Measurements from ENCODE around the gene PSMF1.
A peak's percentile ranks its signal among the peaks of the same experiment; 100 is the strongest.

Gene PSMF1

GRCh38 chr20:1165521-1165920 is 47.1 kb downstream of the PSMF1 start:
- no peak for DNase-seq

GRCh38 chr20:1165941-1166340 is 47.5 kb downstream of the PSMF1 start:
- DNase-seq = no peak

- DNase-seq = no peak
Measured at GRCh38 chr20:1166948-1167720, 48.7 kb downstream of the PSMF1 start.

GRCh38 chr20:1169224-1169623 is 50.8 kb downstream of the PSMF1 start:
- DNase-seq = no peak

- DNase-seq = no peak
Measured at GRCh38 chr20:1171461-1172093, 53.2 kb downstream of the PSMF1 start.

- DNase-seq = no peak
Measured at GRCh38 chr20:1173698-1174097, 55.3 kb downstream of the PSMF1 start.

GRCh38 chr20:1174787-1175186 is 56.4 kb downstream of the PSMF1 start:
- no peak for DNase-seq

- DNase-seq = no peak
Measured at GRCh38 chr20:1177680-1178079, 59.3 kb downstream of the PSMF1 start.

- DNase-seq = no peak
Measured at GRCh38 chr20:1178103-1178502, 59.7 kb downstream of the PSMF1 start.

- DNase-seq = no peak
Measured at GRCh38 chr20:1178623-1179022, 60.2 kb downstream of the PSMF1 start.

GRCh38 chr20:1180949-1181348 is 62.5 kb downstream of the PSMF1 start:
- DNase-seq = no peak

GRCh38 chr20:1182106-1182505 is 63.7 kb downstream of the PSMF1 start:
- DNase-seq = no peak

GRCh38 chr20:1183153-1183552 is 64.8 kb downstream of the PSMF1 start:
- no peak for DNase-seq

GRCh38 chr20:1184260-1184637 is 65.8 kb downstream of the PSMF1 start:
- DNase-seq = no peak

GRCh38 chr20:1184638-1185315 is 66.4 kb downstream of the PSMF1 start, which contains the start of gene TMEM74B:
Gene TMEM74B, minus strand, starts transcription at chr20:1184981. Its CDS starts 1,180 bp downstream, at chr20:1183801.
- DNase-seq = no peak

- DNase-seq = no peak
Measured at GRCh38 chr20:1185316-1185741, 66.9 kb downstream of the PSMF1 start.

- DNase-seq = peak; percentile 16
Measured at GRCh38 chr20:1185790-1186334, 67.5 kb downstream of the PSMF1 start.

- DNase-seq = no peak
Measured at GRCh38 chr20:1186367-1186991, 68.1 kb downstream of the PSMF1 start.

GRCh38 chr20:1187605-1188171 is 69.3 kb downstream of the PSMF1 start:
- DNase-seq = no peak

GRCh38 chr20:1188347-1188746 is 69.9 kb downstream of the PSMF1 start:
- DNase-seq = no peak

GRCh38 chr20:1189827-1190226 is 71.4 kb downstream of the PSMF1 start:
- DNase-seq = no peak

GRCh38 chr20:1190847-1191246 is 72.4 kb downstream of the PSMF1 start:
- no peak for DNase-seq

- DNase-seq = no peak
Measured at GRCh38 chr20:1191299-1191698, 72.9 kb downstream of the PSMF1 start.
